ENCODE results near the gene KCNA2.

- TF ChIP-seq ZBTB21 (tag by site-specific recombination; IDR thresholded peaks at IDR 0.05) (no peak), ZNF19 (tag by site-specific recombination; IDR thresholded peaks at IDR 0.05; ENCODE audit: low read depth) (no peak), ZNF292 (tag by site-specific recombination; IDR thresholded peaks at IDR 0.05; ENCODE audit: borderline replicate concordance, low read depth) (no peak), CTCF (tag by site-specific recombination; IDR thresholded peaks at IDR 0.05) (peak; percentile 78), ZNF596 (tag by site-specific recombination; IDR thresholded peaks at IDR 0.05) (no peak), ZSCAN18 (tag by site-specific recombination; IDR thresholded peaks at IDR 0.05) (no peak), KLF1 (tag by site-specific recombination; IDR thresholded peaks at IDR 0.05) (no peak), SALL2 (tag by site-specific recombination; IDR thresholded peaks at IDR 0.05; ENCODE audit: borderline replicate concordance) (no peak), PRDM10 (tag by site-specific recombination; IDR thresholded peaks at IDR 0.05) (peak; percentile 90), ZNF24 (tag by site-specific recombination; IDR thresholded peaks at IDR 0.05) (no peak), ZBTB26 (tag by site-specific recombination; optimal IDR thresholded peaks at IDR 0.05) (no peak), ZNF707 (tag by site-specific recombination; IDR thresholded peaks at IDR 0.05) (no peak), ZNF280C (tag by site-specific recombination; IDR thresholded peaks at IDR 0.05) (no peak), ZNF175 (tag by site-specific recombination; IDR thresholded peaks at IDR 0.05) (no peak)
Measured at GRCh38 chr1:110615548-110616130, 9.5 kb upstream of the KCNA2 start.
